GM18870 (cell line): ENCODE data around the gene SYNPR.
"Not testable (repeated sequence)": the region's sequence is repeated elsewhere in the genome, so short reads cannot be mapped to it uniquely, and the experiment has no call there.

Experiments used
- ATAC-seq: cut with Tn5 transposase; IDR thresholded peaks from one replicate; pipeline ENCODE4 v1.9.1; 2021; ENCODE audit warnings: moderate library complexity; ENCODE audit not compliant: unreplicated experiment

SYNPR gene

DNA sequence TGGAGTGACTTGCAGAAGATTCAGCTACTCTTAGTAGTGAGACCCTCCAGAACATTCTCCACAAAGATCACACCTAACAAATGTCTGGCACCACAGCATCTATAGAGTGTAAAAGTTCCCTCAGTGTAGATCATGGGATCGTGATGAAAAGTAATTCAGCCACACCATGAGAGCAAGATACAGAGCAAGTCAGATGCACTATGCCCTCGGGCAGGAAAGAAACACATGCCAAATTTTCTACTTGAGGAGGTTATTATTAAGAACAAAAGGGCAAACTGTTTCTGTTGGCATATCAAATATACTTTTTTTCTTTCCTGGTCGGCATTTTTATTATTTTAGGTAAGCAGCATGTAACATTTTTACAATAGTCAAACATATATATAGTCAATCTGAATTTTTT is 329.6 kb downstream of the SYNPR start:
- no peak for ATAC-seq

DNA sequence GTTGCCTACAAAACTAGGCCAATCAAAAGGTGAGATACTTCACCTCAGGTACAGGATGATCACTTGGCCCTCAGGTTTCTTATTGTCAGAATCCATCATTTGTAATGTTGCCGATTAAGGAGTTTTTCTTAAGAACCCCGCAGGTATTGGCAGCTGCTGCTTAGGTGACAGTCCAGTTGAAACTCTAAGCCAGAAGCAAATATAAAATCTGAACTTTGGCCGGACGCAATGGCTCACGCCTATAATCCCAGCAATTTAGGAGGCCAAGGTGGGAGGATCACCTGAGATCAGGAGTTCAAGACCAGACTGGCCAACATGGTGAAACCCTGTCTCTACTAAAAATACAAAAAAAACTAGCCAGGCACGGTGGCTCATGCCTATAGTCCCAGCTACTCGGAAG is 331.3 kb downstream of the SYNPR start:
- ATAC-seq: no peak

DNA sequence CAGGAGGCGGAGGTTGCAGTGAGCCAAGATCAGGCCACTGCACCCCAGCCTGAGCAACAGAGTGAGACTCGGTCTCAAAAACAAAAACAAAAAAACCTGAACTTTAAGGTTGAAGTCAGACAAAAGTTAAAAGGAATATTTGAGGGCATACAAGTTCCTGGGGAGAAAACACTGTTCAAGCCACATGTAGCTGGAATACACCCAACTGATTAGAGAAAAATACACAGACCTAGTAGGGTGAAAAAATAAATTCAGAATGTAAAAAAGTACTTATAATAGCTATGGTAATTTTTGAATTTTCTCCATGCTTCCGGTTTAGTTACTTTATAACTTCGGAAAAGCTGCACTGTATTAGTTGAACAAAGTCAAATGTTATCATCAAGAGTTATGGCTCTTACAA is 331.7 kb downstream of the SYNPR start:
- ATAC-seq: no peak

DNA sequence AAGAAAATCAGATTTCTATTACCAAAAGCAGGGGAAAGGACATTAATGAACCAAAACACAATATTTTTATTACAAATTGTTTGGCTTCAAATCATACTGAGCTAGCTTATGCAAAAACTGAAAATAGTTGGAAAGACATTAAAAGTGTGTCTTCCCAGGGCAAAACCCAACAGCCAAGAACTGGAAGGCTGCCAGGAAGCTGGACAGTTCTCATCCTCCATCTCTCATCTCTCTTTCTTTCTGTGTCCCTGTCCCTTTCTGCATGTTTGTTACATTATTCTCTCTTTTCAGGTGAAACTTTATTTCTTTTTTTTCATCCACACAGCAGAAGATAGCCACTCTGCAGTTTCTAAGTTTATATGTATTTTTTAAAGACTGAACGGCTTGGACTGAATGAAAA is 333.3 kb downstream of the SYNPR start:
- ATAC-seq: no peak

DNA sequence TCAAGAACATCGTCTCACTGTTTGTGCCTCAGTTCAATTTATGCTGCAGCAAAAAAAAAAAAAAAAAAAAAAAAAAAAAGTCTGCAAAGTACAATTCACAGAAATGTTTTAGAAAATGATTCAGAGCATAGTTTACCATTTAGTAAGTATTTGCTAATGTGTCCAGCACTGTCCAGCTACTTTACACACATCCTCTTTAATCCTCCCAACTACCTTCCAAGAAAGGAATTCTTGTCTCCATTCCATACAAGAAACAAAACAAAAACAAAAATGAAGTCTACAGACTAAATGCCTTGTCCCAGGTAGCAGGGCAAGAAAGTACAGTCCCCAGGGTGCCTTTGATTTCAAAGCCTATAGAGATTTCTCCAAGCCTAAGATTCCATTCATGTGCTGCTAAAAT is 335.5 kb downstream of the SYNPR start:
- no peak for ATAC-seq

DNA sequence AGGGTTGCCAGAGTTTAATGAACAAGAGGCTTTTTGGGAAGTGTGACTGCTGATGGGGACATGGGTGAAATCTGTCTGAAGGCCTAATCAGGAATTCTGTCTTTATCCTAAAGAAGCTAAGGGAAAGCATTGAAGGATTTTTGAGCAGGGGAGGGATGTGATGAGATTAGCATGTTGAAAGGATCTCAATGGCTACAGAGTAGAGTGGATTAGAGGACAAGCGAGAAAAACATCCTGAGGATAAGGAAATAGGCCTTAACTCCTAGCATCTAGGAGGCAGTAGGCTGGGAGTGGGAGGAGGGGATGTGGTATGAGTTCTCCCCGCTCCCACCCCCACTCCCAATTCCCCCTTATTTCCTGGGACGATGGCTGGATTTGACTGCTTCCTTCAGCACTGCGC is 339.3 kb downstream of the SYNPR start:
- no peak for ATAC-seq

DNA sequence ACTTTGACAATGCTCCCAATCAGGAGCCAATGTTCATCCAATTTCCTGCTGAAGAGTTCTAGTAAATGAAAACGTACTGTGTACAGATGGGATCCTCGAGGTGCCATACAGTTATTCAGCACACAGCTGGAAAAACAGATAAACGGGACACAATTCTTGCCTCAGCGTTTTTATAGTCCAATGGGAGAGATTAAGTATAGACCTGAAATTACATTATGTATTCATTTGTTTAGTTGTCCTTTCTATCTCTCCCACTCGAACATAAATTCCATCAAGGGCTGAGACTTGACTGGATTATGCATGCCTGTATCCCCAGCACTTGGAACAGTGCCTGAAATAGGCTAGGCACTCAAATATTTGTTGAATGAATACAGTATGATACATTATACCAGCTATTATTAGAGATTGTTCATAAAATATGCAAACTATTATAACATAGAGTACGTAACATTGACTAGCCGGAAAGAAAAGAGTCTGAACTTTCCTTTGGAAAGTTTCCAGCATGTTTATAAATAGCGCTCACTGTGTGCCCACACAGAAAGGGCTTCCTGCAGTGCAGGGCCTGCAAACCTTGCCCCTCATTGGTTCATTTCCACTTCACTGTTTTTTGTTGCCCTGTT is 346.9 kb downstream of the SYNPR start:
- no peak for ATAC-seq

DNA sequence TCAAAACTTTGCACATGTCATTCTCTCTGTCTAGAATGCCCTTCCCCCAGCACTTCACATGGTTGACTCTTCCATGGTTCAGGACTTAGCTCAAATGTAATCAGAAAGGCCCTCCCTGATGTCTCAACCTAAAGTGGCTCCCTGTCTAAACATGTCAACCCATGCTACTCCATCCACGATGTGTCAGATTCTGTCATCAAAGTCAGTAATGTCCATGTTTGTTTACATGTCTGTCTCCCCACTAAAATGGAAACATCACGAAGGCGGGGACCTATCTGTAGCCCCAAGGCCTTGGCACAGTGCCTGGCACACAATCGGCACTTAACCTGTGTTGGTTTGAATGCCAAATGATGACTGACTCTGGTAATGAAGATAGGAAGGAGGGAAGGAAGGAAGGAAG is 353.6 kb downstream of the SYNPR start:
- no peak for ATAC-seq

DNA sequence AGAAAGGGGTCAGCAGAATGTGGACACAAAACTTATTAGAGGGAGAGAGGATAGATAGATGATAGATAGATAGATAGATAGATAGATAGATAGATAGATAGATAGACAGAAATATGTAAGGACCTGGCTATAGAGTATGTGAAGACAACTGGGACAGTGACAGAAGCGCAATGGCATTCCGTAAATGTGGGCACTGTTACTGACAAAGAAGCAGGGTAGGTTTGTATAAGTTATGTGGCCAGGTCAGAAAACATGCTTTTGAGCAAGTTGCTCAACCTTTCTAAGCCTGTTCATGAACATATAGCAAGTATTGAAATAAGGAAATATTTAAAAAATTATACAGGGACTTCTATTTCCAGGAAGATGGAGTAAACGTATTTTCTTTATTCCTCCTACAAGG is 357.1 kb downstream of the SYNPR start:
- ATAC-seq: no peak

DNA sequence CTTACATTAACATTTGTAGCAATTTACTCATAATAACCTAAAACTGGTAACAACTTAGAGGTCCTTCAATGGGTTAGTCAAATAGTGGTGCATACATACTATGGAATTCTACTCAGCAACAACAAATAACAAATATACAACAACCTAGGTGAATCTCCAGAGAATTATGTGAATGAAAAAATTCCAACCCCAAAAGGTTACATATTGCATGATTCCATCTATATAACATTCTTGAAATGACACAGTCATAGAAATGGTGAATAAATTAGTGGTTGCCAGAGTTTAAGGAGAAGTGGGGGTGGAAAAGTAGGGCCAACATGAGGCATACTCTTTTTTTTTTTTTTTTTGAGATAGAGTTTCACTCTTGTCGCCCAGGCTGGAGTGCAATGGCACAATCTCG is 361.7 kb downstream of the SYNPR start:
- no peak for ATAC-seq

DNA sequence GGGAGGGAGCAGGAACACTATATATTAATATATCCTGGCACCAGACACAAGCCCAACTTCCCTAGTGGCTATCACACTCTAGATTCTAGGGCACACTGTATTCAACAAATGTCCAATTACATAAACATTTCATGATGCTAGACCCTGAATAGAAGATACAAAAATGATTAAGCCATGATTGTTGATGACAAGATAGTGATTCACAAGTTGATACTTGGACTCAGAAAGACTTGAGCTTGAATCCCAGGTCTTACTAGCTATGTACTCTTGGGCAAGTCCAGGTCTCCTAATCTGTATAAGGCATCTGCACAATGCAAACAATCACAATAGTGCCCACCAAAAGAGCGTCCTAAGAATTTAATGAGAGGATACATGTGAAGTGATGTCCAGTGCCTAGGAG is 364.4 kb downstream of the SYNPR start:
- no peak for ATAC-seq

DNA sequence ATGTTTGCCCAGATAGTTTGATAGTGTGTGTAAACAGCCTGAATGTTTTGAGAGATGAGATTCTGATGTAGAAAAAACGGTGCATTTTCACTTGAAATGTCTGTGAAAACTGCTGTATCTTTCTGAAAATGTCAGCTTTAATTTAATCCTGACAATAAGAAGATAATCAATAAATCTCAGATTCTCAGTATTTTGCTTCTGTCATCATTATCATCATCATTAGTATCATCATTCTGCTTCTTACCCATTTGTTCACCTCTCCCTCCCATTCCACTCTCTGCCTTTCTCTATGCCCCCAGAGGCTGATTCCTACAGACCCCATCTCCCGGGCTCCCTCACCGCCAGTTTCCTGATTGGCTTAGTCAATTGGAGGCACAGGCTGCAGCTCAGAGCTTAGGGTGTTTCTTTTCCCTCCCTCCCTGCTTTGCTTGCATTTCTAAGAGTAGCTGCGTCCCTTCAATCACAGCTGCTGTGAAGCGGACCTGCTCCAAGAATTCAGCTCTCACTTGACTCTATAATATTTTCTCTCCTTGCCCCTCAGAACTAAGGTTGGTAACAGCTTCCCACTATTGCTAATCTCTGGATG is 366.2 kb downstream of the SYNPR start:
- ATAC-seq: no peak

DNA sequence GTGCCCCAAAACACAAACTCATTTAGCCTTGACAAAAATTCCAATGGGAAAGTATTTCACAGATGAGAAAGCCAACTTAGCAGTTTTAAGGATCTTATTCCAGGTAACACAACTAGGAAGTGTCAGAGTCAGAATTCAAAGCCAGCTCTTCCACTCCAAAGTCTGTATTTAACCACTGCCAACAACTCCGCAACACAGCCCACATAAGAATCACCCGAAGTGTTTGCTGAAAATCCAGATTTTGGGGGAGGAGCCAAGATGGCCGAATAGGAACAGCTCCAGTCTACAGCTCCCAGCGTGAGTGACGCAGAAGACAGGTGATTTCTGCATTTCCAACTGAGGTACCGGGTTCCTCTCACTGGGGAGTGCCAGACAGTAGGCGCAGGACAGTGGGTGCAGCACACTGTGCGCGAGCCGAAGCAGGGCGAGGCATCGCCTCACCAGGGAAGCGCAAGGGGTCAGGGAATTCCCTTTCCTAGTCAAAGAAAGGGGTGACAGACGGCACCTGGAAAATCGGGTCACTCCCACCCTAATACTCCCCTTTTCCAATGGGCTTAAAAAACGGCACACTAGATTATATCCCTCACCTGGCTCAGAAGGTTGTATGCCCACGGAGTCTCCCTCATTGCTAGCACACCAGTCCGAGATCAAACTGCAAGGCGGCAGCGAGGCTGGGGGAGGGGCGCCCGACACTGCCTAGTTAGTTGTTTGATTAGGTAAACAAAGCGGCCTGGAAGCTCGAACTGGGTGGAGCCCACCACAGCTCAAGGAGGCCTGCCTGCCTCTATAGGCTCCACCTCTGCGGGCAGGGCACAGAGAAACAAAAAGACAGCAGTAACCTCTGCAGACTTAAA is 367.0 kb downstream of the SYNPR start:
- not testable (repeated sequence) for ATAC-seq

DNA sequence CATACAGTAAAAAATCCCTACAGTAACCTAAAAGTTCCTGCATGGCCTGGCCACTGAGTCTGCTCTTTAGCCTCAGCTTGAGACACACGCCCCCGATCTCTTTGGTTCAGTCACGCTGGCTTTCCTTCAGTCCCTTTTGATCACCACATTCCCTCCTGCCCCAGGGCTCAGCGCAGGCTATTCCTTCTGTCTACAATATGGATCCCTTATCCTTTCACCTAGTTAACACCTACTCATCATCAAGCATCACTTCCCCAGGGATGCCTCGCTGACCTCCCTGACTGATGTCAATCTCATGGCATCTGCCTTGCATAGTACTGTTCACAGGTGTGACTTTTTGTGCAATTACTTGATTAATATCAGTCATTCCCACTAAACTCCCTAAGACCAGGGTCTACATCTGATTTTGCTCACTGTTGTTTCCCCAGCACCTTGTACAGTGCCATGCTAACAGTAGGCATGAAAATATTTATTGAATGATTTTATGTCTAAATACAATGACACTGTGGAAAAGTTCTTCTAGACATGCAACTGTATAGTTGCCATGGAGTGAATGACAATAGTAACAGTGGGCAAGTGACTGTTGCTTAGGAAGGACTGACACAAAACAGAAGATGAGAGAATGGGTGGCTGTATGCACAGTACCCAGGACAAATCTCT is 374.1 kb downstream of the SYNPR start, which contains the start of gene SNTN:
SNTN (plus strand) TSS at position 610 of the 660 bp plus-strand sequence; CDS start at position 623, 13 bp downstream.
- ATAC-seq: no peak

DNA sequence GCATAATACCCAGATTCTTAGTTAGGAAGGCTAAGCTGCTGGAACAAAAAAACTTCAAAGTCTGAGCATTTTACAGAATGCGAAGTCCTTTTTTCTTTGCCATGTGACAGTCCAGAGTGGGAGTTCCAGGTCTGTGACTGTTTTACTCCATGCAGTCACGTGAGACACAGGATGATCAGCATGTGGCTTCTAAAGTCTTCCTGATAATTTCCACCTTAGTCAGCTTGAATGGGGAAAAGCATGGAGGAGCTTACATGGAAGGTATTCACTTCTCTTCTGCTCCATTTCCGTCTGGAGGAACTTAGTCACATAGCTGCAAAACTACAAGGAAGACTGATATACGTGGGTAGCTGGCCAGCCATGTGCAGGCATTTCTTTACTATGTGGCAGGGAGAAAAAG is 376.1 kb downstream of the SYNPR start:
- ATAC-seq: no peak

DNA sequence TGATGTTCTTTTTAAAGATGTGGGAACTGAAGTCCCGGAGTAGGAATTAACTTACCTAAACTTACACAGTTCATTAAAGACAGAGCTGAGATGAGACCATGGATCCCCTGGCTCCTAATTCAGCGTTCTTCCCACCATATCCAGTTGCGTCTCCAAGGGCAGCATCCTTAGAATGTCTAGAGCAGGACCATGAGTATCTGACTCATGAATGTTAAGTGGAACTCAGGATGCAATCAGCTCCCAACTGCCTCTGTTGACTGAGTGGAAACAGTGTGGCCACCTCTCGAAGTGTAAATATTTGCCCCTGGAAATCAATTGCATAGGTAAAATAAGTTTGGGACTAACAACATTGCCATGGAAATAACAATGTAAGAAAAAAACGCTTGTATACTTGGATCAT is 376.8 kb downstream of the SYNPR start:
- ATAC-seq: no peak

DNA sequence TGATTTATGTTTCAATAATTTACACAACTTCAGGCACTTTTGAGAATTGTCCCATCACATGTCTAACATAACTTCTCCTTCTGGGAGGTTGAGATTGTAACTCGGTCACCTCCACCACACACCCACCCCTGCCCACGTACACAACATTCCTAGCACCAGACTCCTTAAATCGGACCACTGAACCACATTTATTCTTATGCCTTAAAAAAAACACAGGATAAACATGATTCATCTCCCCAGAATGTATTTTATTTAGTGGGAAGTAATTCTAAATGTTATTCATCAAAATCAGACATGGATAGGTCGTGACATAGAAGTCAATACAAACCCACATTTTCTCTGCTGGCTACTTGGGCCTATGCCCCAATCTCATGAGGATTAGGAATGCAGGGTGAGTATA is 377.4 kb downstream of the SYNPR start:
- no peak for ATAC-seq

DNA sequence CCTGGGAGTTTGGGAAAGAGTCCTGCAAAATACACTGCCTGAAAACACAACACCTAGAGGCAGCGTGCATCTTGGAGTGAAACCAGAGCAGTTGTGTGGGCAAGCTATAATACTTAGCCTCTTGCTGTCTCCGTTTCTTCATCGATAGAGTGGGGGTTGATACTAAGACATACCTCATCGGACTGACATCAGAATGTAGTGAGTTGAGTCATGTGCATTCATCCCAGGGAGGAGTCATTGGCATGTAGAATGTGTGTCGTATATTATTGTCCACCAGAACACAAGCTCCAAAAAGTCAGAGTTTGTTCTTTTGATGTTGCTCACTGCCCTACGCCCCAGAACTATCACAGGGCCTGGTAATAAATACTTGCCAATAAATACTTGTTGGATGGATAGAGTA is 378.7 kb downstream of the SYNPR start:
- no peak for ATAC-seq

DNA sequence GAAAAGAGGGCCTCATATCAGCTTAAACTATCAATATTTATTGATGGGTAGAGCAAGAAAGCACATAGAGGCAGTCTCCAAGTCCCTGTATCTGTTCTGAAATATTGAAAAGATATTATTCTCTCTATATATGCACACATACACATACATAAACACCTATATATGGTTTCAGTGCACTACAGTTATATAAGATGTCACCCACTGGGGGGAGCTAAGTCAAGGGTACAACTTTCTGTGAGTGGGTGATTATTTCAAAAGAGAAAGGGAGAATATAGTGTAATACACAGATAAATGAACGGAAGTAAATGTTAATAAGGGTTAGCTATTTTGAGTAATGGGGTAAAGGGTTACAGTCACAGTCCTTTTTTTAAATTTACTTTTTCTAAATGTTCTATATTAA is 383.1 kb downstream of the SYNPR start:
- no peak for ATAC-seq

DNA sequence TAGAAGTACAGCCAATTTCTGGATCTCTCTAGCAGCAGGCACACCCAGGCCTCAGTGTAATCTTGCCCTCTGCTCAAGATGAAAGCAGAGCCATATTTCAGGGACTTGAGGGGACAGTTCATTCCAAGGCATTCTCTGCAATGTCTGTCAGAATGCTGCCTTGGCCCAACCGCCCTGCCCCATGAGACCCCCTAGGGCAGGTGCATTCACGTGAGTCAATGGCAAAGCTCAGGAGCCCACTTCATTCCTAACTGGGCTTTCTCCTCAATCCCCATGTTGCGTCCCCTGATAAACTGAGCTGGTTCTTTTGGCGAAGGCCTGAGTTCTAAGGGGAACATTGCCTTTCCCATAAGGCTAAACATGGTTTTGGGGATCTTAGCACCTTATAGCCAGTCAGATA is 383.9 kb downstream of the SYNPR start:
- ATAC-seq: no peak

DNA sequence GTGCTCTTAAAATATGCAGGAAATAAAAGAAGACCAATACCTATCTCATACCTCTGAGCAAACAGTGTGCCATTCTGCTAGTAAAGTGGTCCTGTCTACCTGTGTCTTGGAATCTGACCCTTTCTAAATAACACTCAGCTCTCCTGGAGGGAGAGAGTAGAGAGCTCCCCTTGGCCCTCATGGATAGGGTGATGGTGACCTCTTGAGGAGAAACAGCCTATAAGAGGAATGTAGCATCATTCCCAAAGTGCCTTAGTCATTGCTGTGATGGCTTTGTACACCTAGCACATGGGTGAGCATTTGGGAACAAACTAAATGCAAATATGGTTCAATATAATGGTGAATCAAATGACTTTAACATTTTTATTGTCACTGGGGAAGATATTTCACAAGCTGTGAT is 384.4 kb downstream of the SYNPR start:
- ATAC-seq: no peak
